ENCODE results near the gene ASB6.

- TF ChIP-seq HNF1A (IDR thresholded peaks at IDR 0.05; ENCODE audit: low read depth) (no peak), HNF1A (CRISPR knock-in tag; IDR thresholded peaks at IDR 0.05; ENCODE audit: borderline replicate concordance) (no peak), JDP2 (CRISPR knock-in tag; IDR thresholded peaks at IDR 0.05; ENCODE audit: borderline replicate concordance) (no peak), HHEX (CRISPR knock-in tag; IDR thresholded peaks at IDR 0.05) (no peak), TCF12 (IDR thresholded peaks at IDR 0.05) (no peak), TCF12 (CRISPR knock-in tag; IDR thresholded peaks at IDR 0.05) (no peak), SATB2 (CRISPR knock-in tag; IDR thresholded peaks at IDR 0.05) (no peak), NFE2L1 (CRISPR knock-in tag; IDR thresholded peaks at IDR 0.05; ENCODE audit: borderline replicate concordance) (no peak), ZNF557 (CRISPR knock-in tag; IDR thresholded peaks at IDR 0.05) (no peak), CREB1 (IDR thresholded peaks at IDR 0.05) (no peak), CREB1 (CRISPR knock-in tag; IDR thresholded peaks at IDR 0.05) (no peak)
Measured at GRCh38 chr9:129685933-129686259, 43.9 kb upstream of the ASB6 start.
